NCI-H748 (cell line): Measurements from ENCODE around the gene PRPS1.
"Not testable (repeated sequence)": the region's sequence is repeated elsewhere in the genome, so short reads cannot be mapped to it uniquely, and the experiment has no call there.

Experiments
- DNase-seq: peaks from one replicate; lab custom pipeline; 2025; ENCODE audit not compliant: unreplicated experiment; lab: John Stamatoyannopoulos, UW

PRPS1 gene

GRCh38 chrX:107629540-107629909, 1.2 kb downstream of the PRPS1 start:
- DNase-seq: peak; percentile 22

- DNase-seq: peak; percentile 27
These were observed 1.9 kb downstream of the PRPS1 start for GRCh38 chrX:107630031-107630689.

- no peak for DNase-seq
These were observed 4.0 kb downstream of the PRPS1 start for GRCh38 chrX:107632346-107632745.

- DNase-seq: no peak
These were observed 18.4 kb downstream of the PRPS1 start for GRCh38 chrX:107646735-107647134.

DNA sequence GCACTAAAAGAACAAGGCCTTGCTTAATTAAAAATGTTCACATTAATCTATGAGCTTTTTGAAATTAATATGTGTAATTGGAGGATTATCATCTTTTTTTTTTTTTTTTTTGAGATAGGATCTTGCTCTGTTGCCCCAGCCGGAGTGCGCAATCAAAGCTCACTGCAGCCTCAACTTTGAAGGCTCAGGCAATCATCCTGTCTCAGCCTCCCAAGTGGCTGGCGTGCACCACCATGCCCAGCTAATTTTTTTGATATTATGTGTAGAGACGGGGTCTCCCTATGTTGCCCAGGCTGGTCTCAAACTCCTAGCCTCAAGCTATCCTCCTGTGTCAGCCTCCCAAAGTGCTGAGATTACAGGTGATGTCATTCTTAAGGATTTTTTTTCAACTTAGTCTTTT, 20.0 kb downstream of the PRPS1 start:
- no peak for DNase-seq

- no peak for DNase-seq
These were observed 26.2 kb downstream of the PRPS1 start for GRCh38 chrX:107654566-107654871.

DNA sequence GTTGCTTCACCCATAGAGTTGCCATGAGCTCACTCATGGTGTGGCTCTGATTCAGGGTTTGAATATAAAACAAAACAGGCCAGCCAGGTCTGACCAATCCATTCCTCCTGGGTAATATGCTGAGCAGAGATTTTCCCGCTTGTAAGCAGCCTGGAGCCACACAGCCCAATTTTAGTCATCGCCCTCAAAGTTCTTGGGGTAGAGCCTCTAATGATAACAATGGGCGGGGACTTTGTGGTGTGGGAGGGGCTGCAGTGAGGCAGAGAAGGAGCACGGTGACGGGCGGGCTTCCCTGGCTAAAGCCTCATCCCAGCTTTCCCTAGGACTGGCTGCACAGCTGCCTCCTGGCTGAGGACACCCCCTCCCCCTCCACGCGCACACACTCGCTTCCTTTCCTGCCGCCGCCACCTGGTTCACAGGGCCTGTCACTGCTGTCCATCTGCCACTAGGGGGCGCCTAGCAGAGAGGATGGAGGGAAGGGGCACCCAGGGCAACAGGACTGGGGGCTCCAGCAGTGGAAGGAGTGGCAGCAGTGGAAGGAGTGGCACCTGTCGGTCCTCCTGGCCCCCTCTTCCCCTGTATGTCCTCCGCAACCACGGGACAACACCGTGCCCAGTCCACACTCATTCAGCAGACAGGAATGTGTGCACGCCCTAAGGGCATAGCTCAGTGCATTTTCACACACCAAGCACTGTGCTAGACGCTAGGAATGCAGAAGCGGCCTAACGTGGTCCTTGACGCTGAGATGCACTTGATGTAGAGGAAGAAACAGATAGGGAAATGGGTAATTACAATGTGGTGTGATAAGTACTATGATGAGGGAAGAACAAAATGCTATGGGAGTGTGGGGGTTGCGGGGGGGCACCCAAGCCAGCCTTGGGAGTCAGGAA, 26.8 kb downstream of the PRPS1 start:
- DNase-seq: peak; percentile 68

- no peak for DNase-seq
These were observed 28.7 kb downstream of the PRPS1 start for GRCh38 chrX:107656978-107657377.

- no peak for DNase-seq
These were observed 30.4 kb downstream of the PRPS1 start for GRCh38 chrX:107658660-107659059.

GRCh38 chrX:107659286-107659685, 31.0 kb downstream of the PRPS1 start:
- no peak for DNase-seq

- DNase-seq: peak; percentile 56
These were observed 31.5 kb downstream of the PRPS1 start for GRCh38 chrX:107659768-107660167.

GRCh38 chrX:107662145-107662544, 33.8 kb downstream of the PRPS1 start:
- DNase-seq: no peak

DNA sequence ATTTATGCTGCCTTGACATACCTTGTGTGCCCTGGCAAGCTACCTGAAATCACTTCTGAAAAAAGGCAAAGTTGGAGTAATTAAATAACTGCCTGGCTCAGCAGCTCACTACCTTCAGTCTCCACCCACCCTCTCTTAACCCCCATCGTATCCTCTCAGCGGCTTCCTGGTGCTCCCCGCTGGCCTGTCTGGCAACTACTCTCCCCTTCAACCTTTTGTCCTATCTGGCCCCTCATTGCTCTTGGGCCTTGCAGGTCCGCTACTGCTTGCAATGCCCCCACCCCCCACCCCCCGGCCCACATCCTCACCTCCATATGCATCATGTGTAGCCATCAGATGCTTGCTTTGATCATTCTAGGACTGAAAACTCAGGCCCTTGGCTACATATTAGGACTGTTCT, 34.5 kb downstream of the PRPS1 start:
- no peak for DNase-seq

- no peak for DNase-seq
These were observed 38.6 kb downstream of the PRPS1 start for GRCh38 chrX:107666931-107667330.

DNA sequence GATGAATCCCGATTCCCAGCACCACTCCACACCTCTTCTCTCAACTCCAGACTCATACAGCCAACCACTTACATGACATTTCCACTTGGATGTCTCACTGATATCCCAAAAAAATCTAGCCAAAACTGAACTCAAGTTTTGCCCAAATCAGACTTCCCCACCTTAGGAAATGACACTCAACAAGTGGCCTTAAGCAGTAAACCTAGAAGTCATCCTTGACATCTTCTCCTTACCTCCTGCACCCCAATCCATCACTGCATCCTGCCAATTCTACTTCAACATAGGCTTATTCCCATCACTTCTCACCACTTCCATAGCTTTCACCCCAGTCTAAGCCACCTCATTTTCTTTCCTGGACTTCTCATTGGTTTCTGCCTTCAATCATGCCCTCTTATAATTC, 39.1 kb downstream of the PRPS1 start:
- DNase-seq: no peak

- not testable (repeated sequence) for DNase-seq
These were observed 40.4 kb downstream of the PRPS1 start for GRCh38 chrX:107668710-107669109.

DNA sequence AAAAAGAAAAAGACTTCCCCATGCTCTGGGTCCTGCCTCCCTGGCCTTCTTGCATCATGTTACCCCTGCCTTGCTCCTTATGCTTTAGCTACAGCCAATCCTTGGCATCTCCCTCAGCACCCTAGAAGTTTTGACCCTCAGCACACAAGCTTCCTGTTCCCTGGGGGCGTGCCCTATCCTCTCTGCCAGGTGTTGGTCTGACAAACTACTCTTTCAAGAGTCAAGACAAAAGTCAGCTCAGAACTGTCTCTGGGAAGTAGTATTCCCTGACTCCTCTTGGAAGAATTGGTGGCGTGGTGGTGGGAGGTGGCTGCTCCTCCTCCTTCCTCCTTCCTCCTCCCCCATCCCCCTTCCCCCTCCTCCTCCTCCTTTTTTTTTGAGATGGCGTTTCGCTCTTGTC, 41.0 kb downstream of the PRPS1 start:
- no peak for DNase-seq

DNA sequence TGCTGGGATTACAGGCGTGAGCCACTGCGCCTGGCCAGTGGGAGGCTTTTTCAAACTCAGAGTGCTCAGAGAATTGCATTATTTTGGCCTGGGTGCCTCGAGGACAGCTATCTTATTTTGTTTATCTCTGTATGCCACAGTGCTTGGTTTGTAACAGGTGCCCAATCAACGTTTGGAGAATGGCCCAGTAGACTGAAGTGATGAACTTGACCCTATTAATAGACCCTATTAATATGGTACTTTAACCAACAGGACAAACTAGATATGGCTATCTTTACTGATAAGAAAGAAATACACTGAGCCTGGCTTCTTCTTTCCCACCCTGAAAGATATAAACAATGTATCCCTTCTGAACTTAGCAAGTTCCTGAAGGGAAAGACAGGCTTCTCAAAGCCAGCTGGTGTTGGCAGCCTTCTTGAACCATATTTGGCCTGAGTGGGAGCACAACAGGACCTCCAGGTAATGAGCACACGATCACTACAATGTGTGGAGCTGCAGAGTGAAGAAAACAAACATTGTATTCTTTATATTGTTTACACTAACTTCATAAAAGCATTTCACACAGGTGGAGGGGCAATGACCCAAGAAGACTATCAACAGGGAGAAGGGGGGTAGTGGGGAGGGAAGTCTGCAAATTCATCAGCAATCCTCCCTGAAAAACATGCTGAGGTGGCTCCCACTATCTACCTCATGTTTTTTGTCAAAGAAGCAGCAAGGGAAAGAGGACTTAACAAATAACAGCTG, 41.7 kb downstream of the PRPS1 start:
- DNase-seq: peak; percentile 71

- not testable (repeated sequence) for DNase-seq
These were observed 42.9 kb downstream of the PRPS1 start for GRCh38 chrX:107671256-107671655.

DNA sequence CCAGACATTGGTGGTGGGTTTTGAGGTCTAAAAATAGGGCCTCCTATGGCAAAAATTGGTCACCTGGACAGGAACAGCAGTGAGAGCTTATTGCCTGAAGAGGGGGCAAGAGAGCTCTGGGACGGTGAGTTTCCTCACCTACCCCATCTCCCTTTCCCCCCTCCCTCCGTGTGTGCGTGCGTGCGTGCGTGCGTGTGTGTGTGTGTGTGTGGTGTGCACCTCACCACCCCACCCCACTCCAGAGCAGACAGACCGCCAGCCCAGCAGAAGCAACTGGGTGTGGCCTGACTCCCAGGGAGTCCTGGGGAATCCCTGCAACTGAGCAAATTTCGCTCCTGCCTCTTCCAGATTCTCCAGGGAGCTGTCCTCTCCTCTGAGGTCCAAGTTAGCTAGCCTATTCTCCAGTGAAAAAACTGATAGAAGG, 44.7 kb downstream of the PRPS1 start:
- peak; percentile 82 for DNase-seq

- DNase-seq: no peak
These were observed 45.1 kb downstream of the PRPS1 start for GRCh38 chrX:107673431-107673830.

- peak; percentile 31 for DNase-seq
These were observed 45.7 kb downstream of the PRPS1 start for GRCh38 chrX:107673933-107674479.
